ENCODE measurements around the gene GBF1. TPM values are rescaled to one million over a fixed set of nuclear protein-coding genes. Genes with fewer than 3 reads are reported as not detected.

The GBF1 gene
- total and polyA plus RNA-seq, 2 experiments from 2014 or later = 43.1 to 55.4 TPM

- Histone ChIP-seq H3K79me2 (peaks cover 88% of the 10 kb centered on the region), H4K20me1 (ENCODE audit: insufficient read depth, poor library complexity, severe bottlenecking) (peaks cover 60% of the 10 kb centered on the region), H3K9me2 (replicated peaks; ENCODE audit: insufficient read depth) (no peaks in the 10 kb centered on the region), H2AFZ (no peak overlapping the region), H3K27me3 (no peaks in the 10 kb centered on the region), H3K4me1 (ENCODE audit: insufficient read depth) (peaks cover 39% of the 10 kb centered on the region), H3K27ac (no peak overlapping the region), H3K4me2 (no peak overlapping the region), H3K36me3 (replicated peaks; ENCODE audit: insufficient read depth, low read depth) (no peaks in the 10 kb centered on the region), H3K4me3 (no peak overlapping the region), H3K9me3 (ENCODE audit: low read depth) (no peaks in the 10 kb centered on the region)
- TF ChIP-seq EZH2 (IDR thresholded peaks at IDR 0.05; ENCODE audit: borderline replicate concordance) (no peak), EZH2phosphoT487 (IDR thresholded peaks at IDR 0.05; ENCODE audit: low read depth, severe bottlenecking, unreplicated experiment) (no peak), CTCF (IDR thresholded peaks at IDR 0.05; ENCODE audit: poor library complexity) (no peak)
- WGBS (ENCODE audit: low lambda C conversion rate, missing lambda C conversion rate) = 96% methylated on average over 1 of the region's 1 CpG
- DNase-seq (ENCODE audit: low spot score) = no peak
Observed at GRCh38 chr10:102309236-102309635, 63.9 kb downstream of the GBF1 start.

GRCh38 chr10:102309916-102310315 lies 64.6 kb downstream of the GBF1 start:
- Histone ChIP-seq H3K79me2 (peaks cover 88% of the 10 kb centered on the region), H4K20me1 (ENCODE audit: insufficient read depth, poor library complexity, severe bottlenecking) (peaks cover 66% of the 10 kb centered on the region), H3K36me3 (replicated peaks; ENCODE audit: insufficient read depth, low read depth) (no peaks in the 10 kb centered on the region), H3K9me2 (replicated peaks; ENCODE audit: insufficient read depth) (no peaks in the 10 kb centered on the region), H3K27me3 (no peaks in the 10 kb centered on the region), H3K27ac (peak overlapping the region; percentile 77), H3K4me2 (peak overlapping the region; percentile 7), H3K9me3 (ENCODE audit: low read depth) (no peaks in the 10 kb centered on the region), H2AFZ (no peak overlapping the region), H3K4me3 (no peak overlapping the region), H3K4me1 (ENCODE audit: insufficient read depth) (peaks cover 39% of the 10 kb centered on the region)
- DNase-seq (ENCODE audit: low spot score) = no peak
- TF ChIP-seq CTCF (IDR thresholded peaks at IDR 0.05; ENCODE audit: poor library complexity) = no peak
- TF ChIP-seq EZH2 (IDR thresholded peaks at IDR 0.05; ENCODE audit: borderline replicate concordance) = no peak
- WGBS (ENCODE audit: low lambda C conversion rate, missing lambda C conversion rate) = 73% methylated on average over 3 of the region's 3 CpGs

GRCh38 chr10:102310361-102311024 lies 65.2 kb downstream of the GBF1 start:
- no peaks in the 10 kb centered on the region for H3K9me3 ChIP-seq (ENCODE audit: low read depth)
- no peaks in the 10 kb centered on the region for H3K36me3 ChIP-seq (replicated peaks; ENCODE audit: insufficient read depth, low read depth)
- H3K79me2 ChIP-seq = peaks cover 88% of the 10 kb centered on the region
- H3K27ac ChIP-seq = peak overlapping the region; percentile 77
- H4K20me1 ChIP-seq (ENCODE audit: insufficient read depth, poor library complexity, severe bottlenecking) = peaks cover 62% of the 10 kb centered on the region
- peaks cover 39% of the 10 kb centered on the region for H3K4me1 ChIP-seq (ENCODE audit: insufficient read depth)
- peak; percentile 45 for DNase-seq (ENCODE audit: low spot score)
- no peak overlapping the region for H3K4me3 ChIP-seq
- peak overlapping the region; percentile 7 for H3K4me2 ChIP-seq
- no peaks in the 10 kb centered on the region for H3K27me3 ChIP-seq
- WGBS (ENCODE audit: low lambda C conversion rate, missing lambda C conversion rate) = 62% methylated on average over 4 of the region's 4 CpGs
- H2AFZ ChIP-seq = no peak overlapping the region
- no peaks in the 10 kb centered on the region for H3K9me2 ChIP-seq (replicated peaks; ENCODE audit: insufficient read depth)
- TF ChIP-seq EZH2phosphoT487 (IDR thresholded peaks at IDR 0.05; ENCODE audit: low read depth, severe bottlenecking, unreplicated experiment) = no peak
- no peak for TF ChIP-seq CTCF (IDR thresholded peaks at IDR 0.05; ENCODE audit: poor library complexity)
- no peak for TF ChIP-seq EZH2 (IDR thresholded peaks at IDR 0.05; ENCODE audit: borderline replicate concordance)

Measured in hepatocyte (in vitro differentiated cells).